ENCODE results near the gene PI3.

GRCh38 chr20:45164906-45165305 is 9.8 kb upstream of the PI3 start:
- TF ChIP-seq, protein P1, sequence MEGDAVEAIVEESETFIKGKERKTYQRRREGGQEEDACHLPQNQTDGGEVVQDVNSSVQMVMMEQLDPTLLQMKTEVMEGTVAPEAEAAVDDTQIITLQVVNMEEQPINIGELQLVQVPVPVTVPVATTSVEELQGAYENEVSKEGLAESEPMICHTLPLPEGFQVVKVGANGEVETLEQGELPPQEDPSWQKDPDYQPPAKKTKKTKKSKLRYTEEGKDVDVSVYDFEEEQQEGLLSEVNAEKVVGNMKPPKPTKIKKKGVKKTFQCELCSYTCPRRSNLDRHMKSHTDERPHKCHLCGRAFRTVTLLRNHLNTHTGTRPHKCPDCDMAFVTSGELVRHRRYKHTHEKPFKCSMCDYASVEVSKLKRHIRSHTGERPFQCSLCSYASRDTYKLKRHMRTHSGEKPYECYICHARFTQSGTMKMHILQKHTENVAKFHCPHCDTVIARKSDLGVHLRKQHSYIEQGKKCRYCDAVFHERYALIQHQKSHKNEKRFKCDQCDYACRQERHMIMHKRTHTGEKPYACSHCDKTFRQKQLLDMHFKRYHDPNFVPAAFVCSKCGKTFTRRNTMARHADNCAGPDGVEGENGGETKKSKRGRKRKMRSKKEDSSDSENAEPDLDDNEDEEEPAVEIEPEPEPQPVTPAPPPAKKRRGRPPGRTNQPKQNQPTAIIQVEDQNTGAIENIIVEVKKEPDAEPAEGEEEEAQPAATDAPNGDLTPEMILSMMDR (IDR thresholded peaks at IDR 0.05): no peak
- TF ChIP-seq TCF7L2 (IDR thresholded peaks at IDR 0.05; ENCODE audit: low read depth, low read length): no peak
- no peak for TF ChIP-seq POLR2AphosphoS5 (IDR thresholded peaks at IDR 0.05; ENCODE audit: low read depth, low read length)
- no peak for TF ChIP-seq REST (IDR thresholded peaks at IDR 0.05; ENCODE audit: insufficient read depth in 1 of 2, low read depth in 2 of 2, low read length in 1 of 2)
- TF ChIP-seq SIN3A (IDR thresholded peaks at IDR 0.05; ENCODE audit: borderline replicate concordance, insufficient read depth, low read depth, low read length): no peak

Data from Panc1 (cell line).